Breast epithelium (tissue), 4 donors: ENCODE results near the gene PRDM16. TPM values are rescaled to one million over a fixed set of nuclear protein-coding genes. Genes with fewer than 3 reads are reported as not detected.

ENCODE experiments used
- DNase-seq, 2 donors: peaks; one replicate each; pipeline ENCODE4 v3.0.0-alpha.2; 2019; ENCODE audit warnings: low spot score in 2 of 2
- H3K27ac ChIP-seq, 2 donors: fragments of 200-600 bp; sonication (generic) in 1 of 2; one replicate each; pipeline ENCODE4 v1.5.1; 2016 to 2019; ENCODE audit warnings: mild to moderate bottlenecking in 1 of 2
- H3K27me3 ChIP-seq, 2 donors: fragments of 200-600 bp; sonication (generic) in 1 of 2; one replicate each; pipeline versions ENCODE4 v1.5.1 to v1.6.0; 2017 to 2019; ENCODE audit warnings: control low read depth in 1 of 2, mild to moderate bottlenecking in 1 of 2
- H3K36me3 ChIP-seq: fragments of 200-600 bp; one replicate; pipeline ENCODE4 v1.5.1; 2019
- H3K4me1 ChIP-seq, 2 donors: fragments of 200-600 bp; sonication (generic); one replicate each; pipeline ENCODE4 v1.5.1; 2016 to 2019; ENCODE audit warnings: control low read depth in 1 of 2
- H3K4me3 ChIP-seq, 3 donors: fragments of 200-600 bp; sonication (generic); 1 replicate in 2 of 3; 2 replicates in 1 of 3; pipeline ENCODE4 v1.5.1; 2016 to 2019; ENCODE audit warnings: mild to moderate bottlenecking in 3 of 3, moderate library complexity in 2 of 3
- H3K9me3 ChIP-seq, 2 donors: fragments of 200-600 bp; sonication (generic) in 1 of 2; one replicate each; pipeline ENCODE4 v1.5.1; 2016 to 2019; ENCODE audit warnings: control low read depth in 1 of 2
- POLR2A ChIP-seq: fragments of 450-650 bp; IDR thresholded peaks from one replicate; pipeline ENCODE4 v1.6.1; 2016; ENCODE audit warnings: antibody characterized with exemption, mild to moderate bottlenecking, moderate library complexity
- POLR2AphosphoS5 ChIP-seq, 3 donors: sonication (generic); formaldehyde crosslinking; IDR thresholded peaks; one replicate each; pipeline ENCODE4 v1.6.1; 2017; ENCODE audit warnings: antibody characterized with exemption in 3 of 3
- intact Hi-C: fragments of 100-400 bp; cut with DNase I; formaldehyde crosslinking; loops from one replicate; pipeline ENCODE4 v1.15.1; 2023; ENCODE audit warnings: low total_unique reads
- total RNA-seq, 3 donors: library from RNA; depleted of rRNA; stranded (reverse); fragments of >200 nt; gene quantifications; one replicate each; pipeline ENCODE4 v1.1.0, GENCODE V29; 2016
- TF ChIP-seq, protein P1 (sequence below), 3 donors: fragments of 450-650 bp; IDR thresholded peaks; one replicate each; pipeline ENCODE4 v1.5.1; 2016 to 2017; ENCODE audit warnings: antibody characterized with exemption in 3 of 3, mild to moderate bottlenecking in 3 of 3, moderate library complexity in 3 of 3

Gene PRDM16
- total RNA-seq, 3 donors from 2014 or later = 0.48 to 3.8 (median 3.6) TPM

DNA sequence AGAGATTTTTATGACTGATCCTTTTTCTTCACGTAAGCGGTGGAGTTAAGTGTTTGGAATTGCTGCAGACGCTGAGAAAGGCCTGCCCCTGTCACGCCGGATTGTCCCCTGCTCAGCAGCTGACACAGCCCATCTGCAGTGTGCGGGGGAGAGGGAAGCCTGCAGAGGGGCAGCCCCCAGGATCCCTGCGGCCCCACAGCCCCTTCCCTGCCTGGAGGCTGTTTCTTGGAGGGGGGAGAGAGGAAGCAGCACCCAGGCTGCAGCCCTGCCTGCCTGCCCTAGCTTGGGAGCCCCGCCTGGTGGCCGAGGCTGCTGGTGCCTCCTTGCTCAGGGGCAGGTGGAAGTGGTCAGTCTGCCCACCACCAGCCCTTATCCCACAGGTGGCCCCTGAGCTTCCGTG lies 50.7 kb downstream of the PRDM16 start:
- no peak for DNase-seq
- Histone ChIP-seq H3K27me3 (peaks cover 0 to 30% of the 10 kb centered on the region in 2 donors), H3K9me3 (no peaks in the 10 kb centered on the region), H3K4me3 (no peak overlapping the region), H3K27ac (no peak overlapping the region), H3K36me3 (no peaks in the 10 kb centered on the region), H3K4me1 (no peaks in the 10 kb centered on the region)
- no peak for TF ChIP-seq POLR2AphosphoS5 (IDR thresholded peaks at IDR 0.05)
- TF ChIP-seq POLR2A = no peak
- TF ChIP-seq, protein P1, sequence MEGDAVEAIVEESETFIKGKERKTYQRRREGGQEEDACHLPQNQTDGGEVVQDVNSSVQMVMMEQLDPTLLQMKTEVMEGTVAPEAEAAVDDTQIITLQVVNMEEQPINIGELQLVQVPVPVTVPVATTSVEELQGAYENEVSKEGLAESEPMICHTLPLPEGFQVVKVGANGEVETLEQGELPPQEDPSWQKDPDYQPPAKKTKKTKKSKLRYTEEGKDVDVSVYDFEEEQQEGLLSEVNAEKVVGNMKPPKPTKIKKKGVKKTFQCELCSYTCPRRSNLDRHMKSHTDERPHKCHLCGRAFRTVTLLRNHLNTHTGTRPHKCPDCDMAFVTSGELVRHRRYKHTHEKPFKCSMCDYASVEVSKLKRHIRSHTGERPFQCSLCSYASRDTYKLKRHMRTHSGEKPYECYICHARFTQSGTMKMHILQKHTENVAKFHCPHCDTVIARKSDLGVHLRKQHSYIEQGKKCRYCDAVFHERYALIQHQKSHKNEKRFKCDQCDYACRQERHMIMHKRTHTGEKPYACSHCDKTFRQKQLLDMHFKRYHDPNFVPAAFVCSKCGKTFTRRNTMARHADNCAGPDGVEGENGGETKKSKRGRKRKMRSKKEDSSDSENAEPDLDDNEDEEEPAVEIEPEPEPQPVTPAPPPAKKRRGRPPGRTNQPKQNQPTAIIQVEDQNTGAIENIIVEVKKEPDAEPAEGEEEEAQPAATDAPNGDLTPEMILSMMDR (IDR thresholded peaks at IDR 0.05) = no peak
- intact Hi-C loops = no loop called here

DNA sequence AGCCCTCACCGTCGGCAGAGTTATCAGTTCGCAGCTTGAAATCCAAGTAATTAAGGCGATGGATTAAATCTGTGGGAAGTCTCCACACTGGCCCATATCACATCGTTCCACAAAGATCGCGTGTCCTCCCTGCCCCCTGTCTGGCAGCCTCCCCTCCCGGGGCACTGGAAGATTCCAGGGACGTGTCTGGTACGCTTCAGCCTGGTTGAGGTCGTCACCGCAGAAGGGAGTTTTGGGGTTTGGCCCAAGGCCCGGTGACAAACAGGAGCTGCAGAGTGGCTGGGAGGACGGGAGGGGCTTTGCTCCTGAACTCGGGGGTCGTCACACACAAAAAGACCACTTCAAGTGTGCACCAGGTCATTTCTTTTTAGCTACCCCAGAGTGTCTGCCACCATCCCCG lies 51.1 kb downstream of the PRDM16 start:
- Histone ChIP-seq H3K9me3 (no peaks in the 10 kb centered on the region), H3K4me3 (no peak overlapping the region)

DNA sequence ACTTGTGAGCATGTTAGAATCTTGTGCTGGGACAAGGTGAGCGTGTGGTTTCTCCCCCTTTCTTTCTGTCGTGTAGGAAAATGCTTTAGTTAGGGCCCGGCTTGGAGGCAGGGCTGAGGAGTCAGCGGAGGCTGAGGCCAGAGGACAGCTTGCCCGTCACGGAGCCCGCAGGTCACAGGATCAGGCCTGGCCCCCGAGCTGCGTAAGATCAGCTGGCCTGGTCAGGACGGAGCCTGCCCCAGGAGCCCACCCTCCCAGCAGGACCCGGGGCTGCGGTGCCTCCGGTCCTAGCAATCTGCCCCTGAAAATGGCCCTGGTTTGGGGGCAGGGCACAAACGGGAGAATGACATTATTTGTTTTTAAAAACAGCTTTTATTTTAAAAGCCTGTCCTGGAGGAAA lies 52.0 kb downstream of the PRDM16 start:
- Histone ChIP-seq H3K9me3 (no peaks in the 10 kb centered on the region), H3K36me3 (no peaks in the 10 kb centered on the region), H3K27ac (no peak overlapping the region), H3K4me1 (no peaks in the 10 kb centered on the region), H3K4me3 (no peak overlapping the region), H3K27me3 (peaks cover 0 to 27% of the 10 kb centered on the region in 2 donors)
- DNase-seq = no peak
- intact Hi-C loops = no loop called here
- TF ChIP-seq POLR2A (no peak), POLR2AphosphoS5 (IDR thresholded peaks at IDR 0.05) (no peak)
- TF ChIP-seq, protein P1 (IDR thresholded peaks at IDR 0.05) = no peak

More for the DNA sequence above, 51.1 kb downstream of the PRDM16 start:
- no peak for DNase-seq
- peaks cover 0 to 30% of the 10 kb centered on the region in 2 donors for H3K27me3 ChIP-seq
- H3K27ac ChIP-seq = no peak overlapping the region
- no peaks in the 10 kb centered on the region for H3K4me1 ChIP-seq
- TF ChIP-seq, protein P1 (IDR thresholded peaks at IDR 0.05) = no peak
- no peak for TF ChIP-seq POLR2A
- TF ChIP-seq POLR2AphosphoS5 (IDR thresholded peaks at IDR 0.05) = no peak
- H3K36me3 ChIP-seq = no peaks in the 10 kb centered on the region
- intact Hi-C loops = no loop called here

DNA sequence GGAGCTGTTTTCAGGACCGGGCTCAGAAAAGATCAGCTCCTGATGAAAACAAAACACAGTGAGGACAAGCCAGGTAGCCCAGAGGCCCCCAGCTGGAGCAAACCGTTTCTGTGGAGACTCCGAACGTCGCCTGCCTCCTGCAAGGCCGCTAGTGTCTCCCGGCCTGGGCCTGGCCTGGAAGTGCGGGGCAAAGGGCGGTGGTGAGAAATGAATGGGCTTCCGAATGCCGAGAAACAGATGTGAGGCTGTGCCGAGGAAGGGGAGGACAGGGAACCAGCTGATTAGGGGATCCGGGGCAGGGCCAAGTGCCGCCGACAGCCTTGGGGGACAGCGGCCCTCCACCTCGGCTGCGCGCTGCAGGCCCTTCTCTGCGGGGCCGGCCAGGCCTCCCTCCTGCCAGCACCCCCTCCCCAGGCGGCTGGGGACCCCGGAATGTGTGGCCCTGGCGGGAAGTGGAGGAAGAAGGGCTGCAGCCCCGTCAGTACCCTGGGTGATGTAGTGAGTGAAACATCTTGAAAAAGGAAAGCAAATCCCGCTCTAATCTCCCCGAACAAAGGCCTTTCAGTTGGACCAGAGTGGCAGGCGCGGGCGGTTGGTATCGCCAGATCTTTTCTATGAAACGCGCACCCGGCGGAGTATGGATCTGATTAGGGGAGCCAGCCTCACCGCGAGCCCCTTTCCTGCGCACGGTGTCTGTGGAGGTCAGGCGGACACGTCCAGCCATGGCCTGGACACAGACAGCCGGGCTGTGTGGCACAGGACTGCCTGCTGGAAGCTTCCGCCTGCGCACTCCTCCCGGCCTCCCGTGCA lies 52.6 kb downstream of the PRDM16 start:
- peaks cover 0 to 21% of the 10 kb centered on the region in 2 donors for H3K27me3 ChIP-seq
- no peaks in the 10 kb centered on the region for H3K36me3 ChIP-seq
- no peak overlapping the region for H3K27ac ChIP-seq
- TF ChIP-seq, protein P1 (IDR thresholded peaks at IDR 0.05) = no peak
- TF ChIP-seq POLR2A (no peak), POLR2AphosphoS5 (IDR thresholded peaks at IDR 0.05) (no peak)
- intact Hi-C loops = no loop called here
- H3K4me1 ChIP-seq = no peaks in the 10 kb centered on the region
- DNase-seq = no peak
- no peaks in the 10 kb centered on the region for H3K9me3 ChIP-seq
- H3K4me3 ChIP-seq = no peak overlapping the region

DNA sequence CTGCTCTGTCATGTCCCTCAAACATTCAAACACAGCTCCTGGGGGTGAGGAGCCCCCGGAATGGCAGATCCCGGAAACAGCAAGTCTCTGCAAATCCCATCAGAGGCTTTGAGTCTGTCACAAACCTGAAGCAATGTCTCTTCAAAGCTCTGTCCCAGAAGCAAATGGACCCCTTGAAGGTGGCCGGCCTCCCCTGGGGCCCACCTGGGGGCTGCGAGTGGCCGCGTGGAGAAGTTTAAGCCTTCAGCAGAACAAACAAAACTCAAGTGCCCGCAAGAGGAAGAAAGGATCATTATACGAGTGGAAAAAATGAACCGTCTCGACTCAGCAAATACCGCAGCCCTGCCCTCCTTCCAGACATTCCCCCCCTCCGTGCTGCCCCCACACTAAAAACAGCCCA lies 53.3 kb downstream of the PRDM16 start:
- no peak overlapping the region for H3K27ac ChIP-seq
- no peaks in the 10 kb centered on the region for H3K4me1 ChIP-seq
- no peak overlapping the region for H3K4me3 ChIP-seq
- intact Hi-C loops = no loop called here
- DNase-seq = no peak
- H3K9me3 ChIP-seq = no peaks in the 10 kb centered on the region
- H3K27me3 ChIP-seq = peaks cover 0 to 16% of the 10 kb centered on the region in 2 donors
- no peak for TF ChIP-seq POLR2AphosphoS5 (IDR thresholded peaks at IDR 0.05)
- no peak for TF ChIP-seq POLR2A
- TF ChIP-seq, protein P1 (IDR thresholded peaks at IDR 0.05) = no peak
- no peaks in the 10 kb centered on the region for H3K36me3 ChIP-seq
